Gastroesophageal sphincter (tissue), 3 donors: ENCODE measurements around the gene VGF.

ENCODE experiments used
- CTCF ChIP-seq, 4 experiments: fragments of 200-600 bp in 2 of 4; fragments of 450-650 bp in 2 of 4; sonication (generic) in 1 of 4; IDR thresholded peaks; one replicate each; pipeline ENCODE4 v1.5.1; 2017 to 2019; ENCODE audit warnings: antibody characterized with exemption in 4 of 4, mild to moderate bottlenecking in 2 of 4, moderate library complexity in 2 of 4
- EP300 ChIP-seq: sonication (generic); formaldehyde crosslinking; IDR thresholded peaks from one replicate; pipeline ENCODE4 v1.6.1; 2017; ENCODE audit warnings: antibody characterized with exemption, mild to moderate bottlenecking
- POLR2A ChIP-seq, 2 donors: fragments of 450-650 bp; IDR thresholded peaks; one replicate each; pipeline ENCODE4 v1.6.1; 2017; ENCODE audit warnings: antibody characterized with exemption in 2 of 2, mild to moderate bottlenecking in 2 of 2, moderate library complexity in 1 of 2

DNA sequence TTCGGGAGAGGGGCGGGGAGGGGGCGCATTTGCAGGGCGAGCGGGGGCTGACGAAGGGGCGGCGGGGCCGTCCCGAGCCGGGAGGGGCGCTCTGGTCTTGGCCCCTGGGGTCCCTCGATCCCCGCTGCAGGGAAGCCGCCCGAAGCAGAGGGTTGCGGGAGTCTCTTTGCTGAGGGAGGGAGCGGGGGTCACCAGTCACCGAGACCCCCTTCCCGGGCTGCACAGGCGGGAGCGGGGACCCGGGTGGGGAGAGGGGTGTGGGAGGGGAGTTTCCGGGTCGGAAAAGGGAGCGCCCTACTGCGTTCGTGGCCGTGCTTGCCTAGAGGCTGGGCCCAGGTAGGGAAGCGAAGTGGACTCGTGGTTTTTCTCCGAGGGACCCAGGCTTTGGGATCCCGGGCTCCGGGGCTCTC lies 10.7 kb downstream of the VGF start:
- TF ChIP-seq CTCF (IDR thresholded peaks at IDR 0.05) (no peak), EP300 (no peak), POLR2A (IDR thresholded peaks at IDR 0.05) (no peak)
